BLaER1 treated with 17β-estradiol and CSF1 and Interleukin-3, amounts not matched to agents 10 nM and 100 nM (cell line): ENCODE measurements around the gene CACHD1.

Experiments
- H3K27ac ChIP-seq, 11 experiments: shearing (Covaris generic); formaldehyde crosslinking; 2 replicates each; pipeline ENCODE4 v1.8.1; 2022
- H3K27me3 ChIP-seq, 11 experiments: shearing (Covaris generic); formaldehyde crosslinking; 2 replicates each; pipeline ENCODE4 v1.8.1; 2022
- H3K36me3 ChIP-seq, 11 experiments: shearing (Covaris generic); formaldehyde crosslinking; 2 replicates each; pipeline ENCODE4 v1.8.1; 2022
- H3K4me1 ChIP-seq, 10 experiments: shearing (Covaris generic); formaldehyde crosslinking; 2 replicates each; pipeline ENCODE4 v1.8.1; 2022
- H3K4me2 ChIP-seq, 11 experiments: shearing (Covaris generic); formaldehyde crosslinking; 2 replicates each; pipeline ENCODE4 v1.8.1; 2022
- H3K4me3 ChIP-seq, 10 experiments: shearing (Covaris generic); formaldehyde crosslinking; 2 replicates each; pipeline ENCODE4 v1.8.1; 2022
- H3K9ac ChIP-seq, 11 experiments: shearing (Covaris generic); formaldehyde crosslinking; 2 replicates each; pipeline ENCODE4 v1.8.1; 2022
- H3K9me3 ChIP-seq, 11 experiments: shearing (Covaris generic); formaldehyde crosslinking; replicated peaks in 1 of 11; 2 replicates each; pipeline ENCODE4 v1.8.1; 2022
- H4K20me1 ChIP-seq, 11 experiments: shearing (Covaris generic); formaldehyde crosslinking; 2 replicates each; pipeline ENCODE4 v1.8.1; 2022
- Cebpa-rat ChIP-seq, 11 experiments: shearing (Covaris generic); IDR thresholded peaks; 2 replicates each; pipeline ENCODE4 v1.8.1; 2022

CACHD1 gene

DNA sequence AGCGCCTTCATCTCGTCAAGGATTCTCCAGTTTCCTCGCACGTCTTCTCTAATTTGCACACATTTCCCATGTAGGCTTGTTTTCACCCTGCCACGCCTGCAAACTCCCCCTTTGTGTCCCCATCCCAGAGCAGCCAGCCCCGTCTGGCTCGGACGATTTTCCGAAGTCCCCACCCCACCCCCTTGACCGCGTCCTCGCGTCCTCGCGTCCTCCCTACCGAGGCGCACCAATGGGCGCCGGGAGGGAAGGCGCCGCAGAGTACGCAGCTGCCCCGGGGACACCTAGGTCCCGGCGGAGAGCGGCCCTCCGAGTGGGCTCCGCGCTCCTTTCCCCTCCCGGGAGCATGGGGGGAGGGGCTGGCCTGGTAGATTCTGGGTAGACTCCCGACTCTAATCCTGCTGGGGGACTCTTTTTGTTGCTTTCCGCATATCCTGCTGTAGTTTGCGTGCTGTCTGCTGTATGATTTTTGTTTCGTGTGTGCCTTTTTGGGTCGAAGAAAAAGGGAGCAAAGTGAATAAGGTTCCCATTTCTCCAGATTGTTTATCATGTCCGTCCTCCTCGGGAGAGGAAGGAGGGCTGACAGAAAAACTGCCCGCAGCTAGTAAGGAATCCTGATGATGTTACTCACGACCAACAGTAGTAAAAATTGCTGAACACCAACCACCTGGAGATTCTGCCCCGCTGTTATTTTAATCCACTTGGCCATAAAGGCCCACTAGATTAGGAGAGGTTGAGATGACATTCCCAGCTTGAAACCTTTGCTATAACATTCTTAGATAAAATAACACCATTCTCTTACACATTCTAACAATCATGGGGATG lies 1.5 kb downstream of the CACHD1 start:
- Histone ChIP-seq H3K4me3 (peak overlapping the region; percentile 81 to 90 (median 88)), H3K4me2 (peak overlapping the region; percentile 95 to 99 (median 97)), H3K27ac (peak overlapping the region in 9 of 11 experiments; percentile 8 to 92 (median 87); a peak in 8 of 22 replicates), H3K9ac (peak overlapping the region; percentile 60 to 93 (median 89)), H3K9me3 (no peaks in the 10 kb centered on the region), H4K20me1 (peaks cover 0 to 34% (median 3%) of the 10 kb centered on the region in 11 experiments; a peak in 6 of 22 replicates), H3K4me1 (peaks cover 14 to 52% (median 39%) of the 10 kb centered on the region in 10 experiments), H3K36me3 (no peaks in the 10 kb centered on the region), H3K27me3 (peaks cover 0 to 23% (median 6%) of the 10 kb centered on the region in 11 experiments; a peak in 8 of 22 replicates)
- no peak for TF ChIP-seq Cebpa-rat (IDR thresholded peaks at IDR 0.05)

DNA sequence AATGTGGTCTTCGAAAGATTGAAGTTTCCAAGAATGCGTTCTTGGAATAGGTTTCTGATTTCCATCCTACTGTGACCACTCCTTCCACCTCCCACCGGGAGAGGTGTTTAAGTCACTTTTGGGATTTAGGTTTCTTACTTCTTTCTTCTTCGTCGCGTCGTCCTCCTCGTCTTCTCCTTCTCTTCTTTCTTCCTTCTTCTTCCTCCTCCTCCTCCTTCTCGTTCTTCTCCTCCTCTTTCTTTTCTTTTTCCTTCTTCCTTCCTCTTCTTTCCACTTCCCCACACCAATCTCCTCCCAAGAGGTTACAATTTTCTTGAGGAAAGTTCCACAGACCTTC lies 2.1 kb downstream of the CACHD1 start:
- no peaks in the 10 kb centered on the region for H3K9me3 ChIP-seq
- H3K27me3 ChIP-seq: peaks cover 0 to 23% (median 6%) of the 10 kb centered on the region in 11 experiments; a peak in 8 of 22 replicates
- no peaks in the 10 kb centered on the region for H3K36me3 ChIP-seq
- H3K9ac ChIP-seq: peak overlapping the region in 6 of 11 experiments; percentile 88 to 93 (median 92); a peak in 6 of 22 replicates
- H4K20me1 ChIP-seq: peaks cover 0 to 34% (median 3%) of the 10 kb centered on the region in 11 experiments; a peak in 6 of 22 replicates
- H3K4me2 ChIP-seq: peak overlapping the region; percentile 95 to 99 (median 97); a peak in 21 of 22 replicates
- no peak overlapping the region for H3K27ac ChIP-seq
- H3K4me3 ChIP-seq: peak overlapping the region; percentile 81 to 90 (median 88); a peak in 19 of 20 replicates
- peaks cover 17 to 55% (median 43%) of the 10 kb centered on the region in 10 experiments for H3K4me1 ChIP-seq
- TF ChIP-seq Cebpa-rat (IDR thresholded peaks at IDR 0.05): no peak

DNA sequence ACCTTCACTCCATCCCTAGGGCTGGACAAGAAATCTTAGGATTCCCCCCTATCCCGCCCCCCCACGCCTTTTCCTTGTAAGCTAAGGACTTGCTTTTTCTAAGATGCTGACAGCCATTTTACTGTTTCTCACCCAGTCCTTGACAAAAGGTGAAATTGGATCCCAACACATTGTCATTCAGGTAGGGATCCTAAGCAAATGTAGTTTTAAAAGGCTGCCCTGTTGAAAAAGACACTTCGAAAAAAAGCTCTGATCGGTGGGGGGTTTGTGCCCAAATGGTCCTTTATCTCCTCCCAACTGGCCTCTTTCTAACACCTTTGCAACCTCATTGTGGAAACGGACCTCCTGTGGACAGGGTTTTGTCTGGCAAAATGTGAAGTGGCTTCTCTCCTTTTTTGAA lies 2.9 kb downstream of the CACHD1 start:
- TF ChIP-seq Cebpa-rat (IDR thresholded peaks at IDR 0.05): no peak
- Histone ChIP-seq H3K4me3 (0 out of 20 replicates have a peak overlapping the region, but pooled peaks of 1 of the 10 experiments have one; percentile 88), H3K9ac (no peak overlapping the region), H3K9me3 (no peaks in the 10 kb centered on the region), H3K4me1 (peaks cover 17 to 55% (median 43%) of the 10 kb centered on the region in 10 experiments), H4K20me1 (peaks cover 0 to 34% (median 3%) of the 10 kb centered on the region in 11 experiments; a peak in 6 of 22 replicates), H3K36me3 (no peaks in the 10 kb centered on the region), H3K4me2 (peak overlapping the region in 6 of 11 experiments; percentile 95 to 99 (median 98); a peak in 6 of 22 replicates), H3K27me3 (peaks cover 0 to 23% (median 6%) of the 10 kb centered on the region in 11 experiments; a peak in 8 of 22 replicates), H3K27ac (no peak overlapping the region)

- Histone ChIP-seq H4K20me1 (peaks cover 0 to 34% (median 3%) of the 10 kb centered on the region in 11 experiments; a peak in 6 of 22 replicates), H3K36me3 (no peaks in the 10 kb centered on the region), H3K4me3 (no peak overlapping the region), H3K9me3 (no peaks in the 10 kb centered on the region), H3K4me1 (peaks cover 17 to 55% (median 43%) of the 10 kb centered on the region in 10 experiments), H3K27ac (no peak overlapping the region), H3K4me2 (peak overlapping the region in 3 of 11 experiments; percentile 8 to 99 (median 10); a peak in 3 of 22 replicates), H3K27me3 (peaks cover 0 to 23% (median 6%) of the 10 kb centered on the region in 11 experiments; a peak in 8 of 22 replicates), H3K9ac (no peak overlapping the region)
- no peak for TF ChIP-seq Cebpa-rat (IDR thresholded peaks at IDR 0.05)
These were observed 3.4 kb downstream of the CACHD1 start for GRCh38 chr1:64473367-64473766.

DNA sequence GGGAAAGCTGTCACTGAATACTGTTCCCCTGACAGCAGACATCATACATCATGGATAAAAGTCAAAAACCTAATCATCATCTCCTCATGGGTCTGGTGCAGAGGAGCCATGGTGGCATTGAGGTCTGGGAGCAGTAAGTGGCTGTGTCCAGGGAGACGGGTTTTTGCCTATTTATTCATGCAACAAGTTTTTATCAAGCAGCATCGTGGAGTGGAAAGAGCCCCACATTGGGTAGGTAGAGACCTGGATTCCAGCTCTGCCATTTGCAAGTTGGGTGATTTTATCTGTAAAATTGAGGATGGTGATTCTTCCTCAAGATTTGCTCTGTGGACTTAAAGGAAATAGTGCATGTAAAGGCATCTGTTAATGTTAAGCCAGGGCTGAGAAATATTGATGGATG lies 4.2 kb downstream of the CACHD1 start:
- H4K20me1 ChIP-seq: peaks cover 0 to 34% (median 3%) of the 10 kb centered on the region in 11 experiments; a peak in 6 of 22 replicates
- no peak for TF ChIP-seq Cebpa-rat (IDR thresholded peaks at IDR 0.05)
- no peaks in the 10 kb centered on the region for H3K9me3 ChIP-seq
- peaks cover 0 to 21% (median 6%) of the 10 kb centered on the region in 11 experiments; a peak in 8 of 22 replicates for H3K27me3 ChIP-seq
- peak overlapping the region in 6 of 11 experiments; percentile 1 to 41 (median 28); a peak in 6 of 22 replicates for H3K4me2 ChIP-seq
- peaks cover 17 to 53% (median 42%) of the 10 kb centered on the region in 10 experiments for H3K4me1 ChIP-seq
- H3K4me3 ChIP-seq: no peak overlapping the region
- no peak overlapping the region for H3K27ac ChIP-seq
- no peak overlapping the region for H3K9ac ChIP-seq
- no peaks in the 10 kb centered on the region for H3K36me3 ChIP-seq

DNA sequence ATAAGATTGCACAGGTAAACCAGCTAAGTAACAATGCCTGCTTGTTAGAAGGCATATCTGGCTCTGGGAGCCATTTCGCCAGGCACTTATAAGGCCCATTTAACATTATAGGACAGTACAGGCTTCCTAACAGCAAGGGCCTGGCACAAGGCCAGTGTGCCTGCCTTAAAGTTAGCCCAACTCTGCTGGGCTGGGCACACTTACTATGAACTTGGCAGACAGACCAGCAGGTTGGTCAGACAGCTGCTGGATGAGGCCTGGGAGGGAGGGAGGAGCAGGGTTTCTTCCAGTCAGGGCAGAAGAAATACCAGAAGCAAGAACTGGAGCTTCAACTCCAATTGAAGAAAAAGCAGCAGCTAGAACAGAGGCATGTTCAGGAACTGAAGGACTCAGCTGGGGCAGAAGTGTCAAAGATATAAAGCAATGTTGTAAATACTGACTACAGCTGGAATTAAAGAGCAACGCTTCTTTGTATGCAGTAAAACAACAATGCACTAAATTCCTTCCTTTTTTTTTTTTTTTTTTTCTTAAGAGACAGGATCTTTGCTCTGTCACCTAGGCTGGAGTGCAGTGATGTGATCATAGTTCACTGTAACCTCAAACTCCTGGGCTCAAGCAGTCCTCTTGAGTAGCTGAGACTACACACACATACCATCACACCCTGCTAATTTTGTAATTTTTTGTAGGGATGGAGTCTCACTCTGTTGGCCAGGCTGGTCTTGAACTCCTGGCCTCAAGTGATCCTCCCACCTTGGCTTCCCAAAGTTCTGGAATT lies 4.9 kb downstream of the CACHD1 start:
- no peaks in the 10 kb centered on the region for H3K36me3 ChIP-seq
- peaks cover 17 to 47% (median 36%) of the 10 kb centered on the region in 10 experiments for H3K4me1 ChIP-seq
- H3K4me2 ChIP-seq: peak overlapping the region in 7 of 11 experiments; percentile 1 to 41 (median 32); a peak in 9 of 22 replicates
- no peak for TF ChIP-seq Cebpa-rat (IDR thresholded peaks at IDR 0.05)
- no peaks in the 10 kb centered on the region for H3K9me3 ChIP-seq
- no peak overlapping the region for H3K4me3 ChIP-seq
- H4K20me1 ChIP-seq: peaks cover 0 to 34% (median 3%) of the 10 kb centered on the region in 11 experiments; a peak in 7 of 22 replicates
- peaks cover 0 to 16% (median 6%) of the 10 kb centered on the region in 11 experiments; a peak in 8 of 22 replicates for H3K27me3 ChIP-seq
- H3K9ac ChIP-seq: no peak overlapping the region
- no peak overlapping the region for H3K27ac ChIP-seq

- peaks cover 0 to 34% (median 0%) of the 10 kb centered on the region in 11 experiments; a peak in 6 of 22 replicates for H4K20me1 ChIP-seq
- TF ChIP-seq Cebpa-rat (IDR thresholded peaks at IDR 0.05): peak in 3 of 11 experiments; percentile 42 to 74 (median 59); a peak in 3 of 22 replicates
- H3K27ac ChIP-seq: no peak overlapping the region; a peak in 1 of 22 replicates
- H3K4me2 ChIP-seq: peak overlapping the region; percentile 1 to 43 (median 22); a peak in 10 of 22 replicates
- peaks cover 17 to 47% (median 32%) of the 10 kb centered on the region in 10 experiments for H3K4me1 ChIP-seq
- H3K4me3 ChIP-seq: no peak overlapping the region
- H3K27me3 ChIP-seq: peaks cover 0 to 7% (median under 1%) of the 10 kb centered on the region in 11 experiments; a peak in 8 of 22 replicates
- no peaks in the 10 kb centered on the region for H3K9me3 ChIP-seq
- no peaks in the 10 kb centered on the region for H3K36me3 ChIP-seq
- no peak overlapping the region for H3K9ac ChIP-seq
These were observed 6.5 kb downstream of the CACHD1 start for GRCh38 chr1:64476251-64476952.
